OCI-M1 (cell line): Measurements from ENCODE around the gene RFC3.
"Not testable (repeated sequence)": the region's sequence is repeated elsewhere in the genome, so short reads cannot be mapped to it uniquely, and the experiment has no call there.

Experiments used
- DNase-seq: peaks from one replicate; lab custom pipeline; 2025; lab: John Stamatoyannopoulos, UW

Gene RFC3

DNA sequence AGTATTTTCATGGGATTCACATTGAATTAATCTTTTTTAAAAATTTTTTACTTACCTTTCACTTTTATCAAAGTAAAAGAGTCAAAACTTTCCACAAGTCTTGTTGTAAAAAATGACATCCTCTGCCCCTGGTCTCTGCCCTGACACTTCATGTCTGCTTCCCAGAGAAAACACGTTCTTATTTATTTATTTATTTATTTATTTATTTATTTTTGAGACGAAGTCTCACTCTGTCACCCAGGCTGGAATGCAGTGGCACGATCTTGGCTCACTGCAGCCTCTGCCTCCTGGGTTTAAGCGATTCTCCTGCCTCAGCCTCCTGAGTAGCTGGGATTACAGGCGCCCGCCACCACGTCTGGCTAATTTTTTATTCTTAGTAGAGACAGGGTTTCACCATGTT, 5.1 kb upstream of the RFC3 start:
- not testable (repeated sequence) for DNase-seq

DNA sequence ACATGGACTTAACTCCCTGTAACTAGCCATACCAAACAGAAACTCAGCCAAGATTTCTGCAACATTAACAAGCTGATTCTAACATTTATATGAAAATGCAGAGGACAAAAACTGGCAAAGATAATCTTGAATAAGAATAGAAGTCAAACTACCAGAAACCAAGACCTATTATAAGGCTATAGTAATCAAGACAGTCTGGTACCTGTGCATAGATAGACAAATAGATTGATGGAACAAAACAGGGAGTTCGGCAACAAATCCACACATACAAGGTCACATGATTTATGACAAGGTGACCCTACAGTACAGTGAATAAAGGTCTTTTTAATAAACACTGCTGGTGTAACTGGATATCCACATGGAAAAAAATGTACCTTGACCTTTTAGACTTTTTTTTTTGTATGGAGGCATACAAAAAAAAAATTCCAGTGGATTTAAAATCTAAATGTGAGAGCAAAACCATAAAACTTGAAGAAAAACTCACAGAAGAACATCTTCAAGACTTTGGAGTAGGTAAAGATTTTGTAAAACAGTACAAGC, 2.9 kb upstream of the RFC3 start:
- no peak for DNase-seq

DNA sequence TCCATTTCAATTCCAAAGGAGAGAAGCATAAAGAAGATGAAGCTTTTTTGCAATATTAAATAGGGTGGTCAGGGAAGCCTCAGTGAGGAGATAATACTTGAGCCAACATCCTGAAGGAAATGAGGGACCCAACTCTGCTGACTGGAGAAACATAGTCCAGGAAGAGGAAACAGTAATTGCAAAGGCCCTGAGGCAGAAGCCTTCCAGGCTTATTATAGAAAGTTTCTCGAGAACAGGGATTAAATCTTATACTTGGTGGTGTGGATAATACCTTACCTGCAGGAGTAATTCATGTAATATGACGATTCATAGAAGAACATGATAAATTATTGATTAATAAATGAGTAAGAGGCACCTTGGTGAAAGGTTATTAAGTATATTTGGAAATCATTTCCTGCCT, 1.0 kb upstream of the RFC3 start:
- no peak for DNase-seq

DNA sequence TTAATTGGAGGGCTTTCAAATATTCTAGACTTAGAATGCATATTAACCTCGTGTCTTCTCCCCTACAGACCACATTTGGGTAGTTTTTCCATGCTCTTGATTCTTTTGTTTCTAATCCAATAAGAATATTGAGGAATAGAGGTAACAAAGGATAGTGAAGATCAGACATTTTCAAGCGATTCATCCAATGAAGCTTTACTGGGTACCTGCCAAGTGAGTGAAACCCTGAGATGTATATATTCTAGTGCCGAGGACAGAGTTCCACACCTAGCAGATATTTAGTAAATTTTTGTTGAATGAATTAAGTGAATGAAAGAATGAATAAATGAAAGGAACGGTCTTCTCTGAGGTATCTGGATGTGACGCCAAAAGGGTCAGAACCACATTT, 442 bp upstream of the RFC3 start:
- DNase-seq: peak; percentile 50

DNA sequence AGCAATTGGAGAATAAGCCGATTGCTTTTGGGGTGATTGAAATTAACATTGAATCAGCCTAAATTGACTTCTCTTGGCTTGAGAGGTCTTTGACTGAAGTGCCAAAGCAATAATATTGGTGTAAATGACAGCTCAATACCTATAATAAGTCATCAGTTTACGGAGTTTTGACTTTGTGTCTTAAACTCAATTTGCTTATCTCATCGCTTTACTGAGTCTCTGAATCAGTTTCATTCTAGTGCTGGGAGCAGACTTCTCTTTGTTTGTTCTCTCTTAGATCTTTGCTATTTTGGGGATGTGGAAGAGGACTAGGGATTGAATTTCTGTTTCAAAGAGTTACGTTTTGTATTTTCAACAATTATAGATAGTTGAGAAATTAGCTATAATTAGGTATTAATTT, 7.1 kb downstream of the RFC3 start:
- no peak for DNase-seq

DNA sequence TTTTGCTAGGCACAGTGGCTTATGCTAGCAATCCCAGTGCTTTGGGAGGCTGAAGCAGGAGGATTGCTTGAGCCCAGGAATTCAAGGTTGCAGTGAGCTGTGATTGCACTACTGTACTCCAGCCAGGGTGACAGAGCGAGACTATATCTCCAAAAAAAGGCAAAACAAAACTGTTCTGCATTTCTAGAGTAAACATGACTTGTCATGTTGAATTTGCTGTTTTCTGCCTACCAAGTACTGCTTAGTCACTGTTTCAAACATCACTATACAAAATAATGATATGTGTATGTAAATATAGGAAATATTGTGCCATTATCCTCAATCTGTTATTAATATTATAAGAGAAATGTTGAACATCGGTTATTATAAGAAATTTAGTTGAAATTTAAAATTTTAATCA, 9.2 kb downstream of the RFC3 start:
- no peak for DNase-seq

DNA sequence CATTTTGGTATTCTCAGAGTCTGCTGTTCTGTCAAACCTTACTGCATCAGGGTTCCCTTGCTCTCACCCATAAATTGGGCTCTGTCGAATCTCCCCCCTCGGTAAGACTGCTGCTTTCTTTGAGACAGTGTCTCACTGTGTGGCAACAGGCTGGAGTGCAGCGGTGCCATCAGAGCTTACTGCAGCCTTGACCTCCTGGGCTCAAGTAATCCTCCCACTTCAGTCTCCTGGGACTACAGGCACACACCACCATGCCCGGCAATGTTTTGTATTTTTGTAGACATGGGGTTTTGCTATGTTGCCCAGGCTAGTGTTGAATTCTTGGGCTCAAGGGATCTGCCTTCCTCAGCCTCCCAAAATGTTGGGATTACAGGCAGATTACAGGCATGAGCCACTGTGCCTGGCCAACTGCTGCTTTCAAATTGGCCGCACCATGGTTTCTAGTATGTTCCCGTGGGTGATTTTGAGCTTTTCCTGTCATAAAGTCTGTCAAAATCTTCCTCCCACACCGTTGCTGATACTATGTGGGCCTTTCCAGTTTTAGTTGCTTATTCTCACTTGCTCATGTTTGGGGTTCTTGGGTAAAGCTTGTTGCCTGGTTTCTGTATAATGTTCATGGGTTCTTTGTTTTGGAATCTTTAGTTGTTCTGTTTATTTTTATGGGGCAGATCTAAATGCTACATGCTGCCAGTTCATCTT, 10.6 kb downstream of the RFC3 start:
- no peak for DNase-seq

DNA sequence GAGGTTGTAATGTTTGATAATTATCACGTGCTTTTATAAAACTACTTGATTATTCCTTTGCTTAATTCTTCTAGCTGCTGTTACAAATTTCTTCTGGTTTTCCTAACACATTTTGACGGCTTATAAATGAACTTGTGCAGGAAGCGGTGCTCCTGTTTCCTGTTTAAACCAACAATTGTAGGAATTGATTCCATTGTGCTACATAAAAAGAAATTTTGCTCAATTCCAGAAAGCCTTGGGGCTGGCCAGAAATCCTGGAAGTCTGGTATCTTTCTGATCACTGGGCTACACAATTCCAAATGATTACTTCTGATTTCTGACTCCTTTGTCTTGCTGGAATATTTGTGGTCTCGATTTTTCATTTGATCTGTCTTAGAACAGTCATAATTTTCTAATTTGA, 14.9 kb downstream of the RFC3 start:
- DNase-seq: no peak

DNA sequence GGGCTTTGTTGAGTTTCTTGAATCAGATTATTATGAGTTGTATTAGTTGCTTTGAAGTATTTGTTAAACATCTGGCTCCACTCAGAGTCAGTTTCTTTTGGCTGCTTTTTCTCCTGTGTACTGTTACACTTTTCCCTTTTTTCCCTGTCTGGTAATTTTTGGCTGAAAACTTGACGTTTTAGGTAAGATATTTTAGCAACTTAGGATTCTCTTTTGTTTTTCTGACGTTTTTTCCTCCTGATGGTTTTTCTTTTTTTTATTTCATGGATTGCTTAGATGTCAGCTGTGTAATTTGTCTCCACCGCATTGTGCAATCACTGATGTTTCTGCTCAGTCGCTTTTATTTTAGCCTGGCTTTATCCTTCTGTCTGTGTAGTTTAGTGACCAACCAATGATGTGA, 20.7 kb downstream of the RFC3 start:
- DNase-seq: no peak

DNA sequence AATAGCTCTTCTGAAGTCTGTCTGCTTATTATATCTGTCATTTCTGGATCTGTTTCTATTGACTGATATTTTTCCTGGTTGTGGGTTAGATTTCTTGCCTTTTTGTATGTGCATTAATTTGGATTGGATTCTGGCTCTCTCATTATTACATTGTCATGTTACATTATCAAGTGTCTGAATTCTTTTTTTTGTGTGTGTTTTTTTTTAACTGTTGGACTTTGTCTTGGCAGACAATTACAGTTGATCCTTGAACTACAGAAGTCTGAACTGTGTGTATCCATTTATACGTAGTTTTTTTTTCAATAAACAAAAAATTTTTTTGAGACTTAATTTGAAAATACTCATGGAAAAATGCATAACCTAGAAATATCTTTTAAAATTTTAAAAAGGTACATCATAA, 22.5 kb downstream of the RFC3 start:
- DNase-seq: no peak

DNA sequence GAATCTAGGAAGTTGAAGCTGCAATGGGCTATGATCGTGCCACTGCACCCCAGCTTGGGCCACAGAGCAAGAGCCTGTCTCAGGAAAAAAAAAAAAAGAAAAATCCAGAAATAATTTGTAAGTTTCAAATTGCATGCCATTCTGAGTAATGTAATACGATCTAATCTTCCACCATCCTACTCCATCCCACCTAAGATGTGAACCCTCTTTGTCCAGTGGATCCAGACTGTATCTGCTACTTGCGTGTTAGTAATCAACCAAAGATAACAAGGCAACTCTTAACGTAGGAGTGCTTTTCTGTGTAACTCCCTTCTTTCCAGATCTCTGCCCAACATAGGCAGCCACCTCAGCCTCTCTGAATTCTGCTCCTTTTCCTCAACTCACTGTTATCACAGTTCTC, 24.3 kb downstream of the RFC3 start:
- DNase-seq: no peak

DNA sequence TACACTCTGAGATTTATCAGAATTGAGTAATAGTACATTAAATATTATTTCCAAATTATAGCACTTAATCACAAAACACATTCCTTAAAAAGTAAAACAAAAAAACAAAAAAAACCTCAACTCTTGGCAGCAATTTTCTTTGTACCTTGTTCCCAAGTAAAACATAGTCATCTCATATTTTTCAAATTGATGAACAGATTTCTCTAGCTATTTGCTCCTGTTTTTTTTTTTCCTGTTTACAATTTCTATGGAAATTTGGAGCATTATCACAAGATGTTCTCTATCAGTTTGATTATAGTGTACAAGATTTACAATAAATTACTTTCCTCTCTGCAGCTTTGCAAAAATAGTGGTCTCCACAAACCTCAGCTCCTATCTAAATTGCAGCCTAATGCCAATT, 25.0 kb downstream of the RFC3 start:
- DNase-seq: no peak

DNA sequence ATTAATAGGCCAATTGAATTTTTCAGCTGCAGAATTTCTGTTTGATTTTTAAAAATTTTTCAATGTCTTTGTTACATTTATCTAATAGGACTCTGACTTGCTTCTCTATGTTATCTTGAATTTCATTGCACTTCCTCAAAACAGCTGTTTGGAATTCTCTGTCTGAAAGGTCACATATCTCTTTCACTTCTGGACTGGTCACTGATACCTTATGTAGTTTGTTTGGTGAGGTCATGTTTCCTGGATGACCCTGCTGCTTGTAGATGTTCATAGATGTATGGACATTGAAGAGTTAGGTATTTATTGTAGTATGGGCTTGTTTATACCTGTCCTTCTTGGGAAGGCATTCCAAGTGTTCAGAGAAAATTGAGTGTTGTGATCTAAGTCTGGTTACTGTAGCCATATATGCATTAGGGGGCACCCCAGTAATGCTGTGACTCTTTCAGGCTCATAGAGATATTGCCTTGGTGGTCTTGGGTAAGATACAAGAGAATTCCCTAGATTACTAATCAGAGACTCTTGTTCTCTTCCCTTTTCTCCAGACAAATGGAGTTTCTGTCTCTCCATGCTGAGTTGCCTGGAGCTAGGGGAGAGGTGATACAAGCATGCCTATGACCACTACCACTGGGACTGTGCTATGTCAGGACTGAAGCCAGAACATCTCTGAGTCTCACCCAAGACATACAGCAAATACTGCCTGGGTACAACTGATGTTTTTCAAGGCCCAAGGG, 27.8 kb downstream of the RFC3 start:
- peak; percentile 40 for DNase-seq

DNA sequence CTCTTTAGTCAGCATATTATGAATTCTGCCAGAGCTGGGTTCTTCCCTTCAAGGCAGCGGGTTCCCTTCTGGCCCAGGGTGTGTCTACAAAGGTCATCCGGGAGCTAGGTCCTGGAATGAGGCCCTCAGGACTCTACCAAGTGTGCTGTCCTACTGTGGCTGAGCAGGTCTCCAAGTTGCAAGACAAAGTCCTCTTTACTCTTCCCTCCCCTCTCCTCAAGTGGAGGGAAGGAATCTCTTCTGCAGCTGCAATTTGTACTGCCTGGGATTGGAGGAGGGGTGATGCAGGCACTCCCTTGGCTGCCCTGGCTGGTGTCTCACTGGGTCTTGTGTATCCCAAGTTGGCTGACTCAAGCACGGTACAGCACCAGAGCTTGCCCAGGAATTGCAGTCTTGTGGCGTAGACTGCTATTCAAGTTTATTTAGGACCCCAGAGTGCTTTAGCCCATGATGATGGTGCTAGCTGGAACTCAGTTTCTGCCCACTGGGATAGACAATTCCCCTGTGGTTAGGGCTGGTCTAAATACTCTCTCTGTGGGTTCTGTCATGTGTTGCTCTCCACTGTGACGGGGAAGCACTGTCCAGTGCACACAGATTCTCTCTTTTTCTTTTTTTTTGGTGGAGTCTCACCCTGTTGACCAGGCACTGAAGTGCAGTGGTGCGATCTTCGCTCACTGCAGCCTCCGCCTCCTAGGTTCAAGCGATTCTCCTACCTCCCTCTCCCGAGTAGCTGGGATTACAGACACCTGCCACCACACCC, 28.5 kb downstream of the RFC3 start:
- DNase-seq: no peak

DNA sequence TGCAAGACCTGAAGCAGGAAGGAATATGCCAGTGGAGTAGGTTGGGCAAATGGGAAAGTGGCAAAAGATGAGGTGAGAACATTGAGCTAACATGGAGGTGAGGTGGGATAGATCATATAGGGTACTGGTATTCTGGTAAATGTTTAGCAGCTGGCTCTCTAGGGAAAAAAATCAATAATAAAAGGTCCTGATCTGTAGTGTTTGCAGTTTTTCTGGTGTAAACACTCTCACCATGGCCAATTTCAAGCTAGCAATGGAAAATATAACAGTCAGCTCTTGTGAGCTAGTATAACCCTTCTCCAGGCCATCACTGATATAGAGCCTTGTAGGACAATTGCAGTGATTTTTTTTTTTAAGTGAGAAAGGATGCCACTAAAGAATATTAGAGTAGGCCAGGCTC, 31.3 kb downstream of the RFC3 start:
- DNase-seq: no peak

DNA sequence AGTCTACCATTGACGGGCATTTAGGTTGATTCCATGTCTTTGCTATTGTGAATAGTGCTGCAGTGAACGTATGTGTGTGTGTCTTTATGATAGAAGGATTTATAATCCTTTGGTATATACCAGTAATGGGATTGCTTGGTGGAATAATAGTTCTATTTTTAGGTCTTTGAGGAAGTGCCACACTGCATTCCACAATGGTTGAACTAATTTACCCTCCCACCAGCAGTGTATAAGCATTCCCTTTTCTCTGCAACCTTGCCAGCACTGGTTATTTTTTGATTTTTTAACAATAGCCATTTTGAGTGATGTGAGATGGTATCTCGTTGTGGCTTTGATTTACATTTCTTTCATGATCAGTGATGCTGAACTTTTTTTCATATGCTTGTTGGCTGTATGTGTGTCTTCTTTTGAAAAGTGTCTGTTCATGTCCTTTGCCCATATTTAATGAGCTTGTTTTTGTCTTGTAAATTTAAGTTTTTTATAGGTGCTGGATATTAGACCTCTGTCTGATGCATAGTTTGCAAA, 37.5 kb downstream of the RFC3 start:
- no peak for DNase-seq

DNA sequence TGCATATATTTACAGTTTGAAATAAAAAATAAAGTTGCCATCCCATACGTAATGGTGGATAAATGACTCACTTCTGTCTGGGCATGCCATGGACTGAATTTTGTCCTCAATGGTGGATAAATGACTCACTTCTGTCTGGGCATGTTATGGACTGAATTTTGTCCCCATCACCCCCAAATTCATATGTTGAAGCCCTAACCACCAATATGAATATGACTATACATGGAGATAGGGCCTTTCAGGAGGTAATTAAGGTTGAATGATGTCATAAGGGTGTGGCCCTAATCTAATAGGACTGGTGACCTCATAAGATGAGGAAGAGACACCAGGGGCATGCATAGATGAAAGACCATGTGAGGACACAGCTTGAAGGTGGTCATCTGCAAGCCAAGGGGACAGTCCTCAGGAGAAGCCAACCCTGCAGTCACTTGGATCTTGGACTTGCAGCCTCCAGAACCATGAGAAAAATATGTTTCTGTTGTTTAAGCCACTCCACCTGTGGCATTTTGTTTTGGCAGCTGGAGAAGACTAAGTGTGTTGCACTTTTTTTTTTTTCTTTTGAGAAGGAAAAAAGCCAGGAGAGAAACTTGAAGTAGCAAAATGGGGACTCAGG, 41.8 kb downstream of the RFC3 start:
- no peak for DNase-seq

DNA sequence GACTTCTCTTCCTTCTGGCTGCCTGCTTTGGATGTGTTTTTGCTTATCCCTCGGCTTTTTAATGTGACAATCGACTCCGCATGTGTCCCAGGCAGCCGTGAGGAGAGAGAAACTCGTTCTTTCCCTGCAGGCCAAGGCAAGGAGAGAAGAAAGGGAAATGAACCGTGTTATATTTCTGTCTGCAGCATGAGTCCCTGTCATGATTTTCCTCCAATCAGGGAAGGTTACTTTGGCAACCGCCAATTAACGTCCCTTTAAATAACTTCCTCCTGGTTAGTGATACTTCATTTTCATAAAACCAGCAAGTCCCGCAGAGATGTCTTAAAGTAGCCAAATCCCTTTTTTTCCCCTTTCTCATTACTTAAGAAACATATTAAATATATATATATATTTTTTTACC, 42.6 kb downstream of the RFC3 start:
- no peak for DNase-seq

DNA sequence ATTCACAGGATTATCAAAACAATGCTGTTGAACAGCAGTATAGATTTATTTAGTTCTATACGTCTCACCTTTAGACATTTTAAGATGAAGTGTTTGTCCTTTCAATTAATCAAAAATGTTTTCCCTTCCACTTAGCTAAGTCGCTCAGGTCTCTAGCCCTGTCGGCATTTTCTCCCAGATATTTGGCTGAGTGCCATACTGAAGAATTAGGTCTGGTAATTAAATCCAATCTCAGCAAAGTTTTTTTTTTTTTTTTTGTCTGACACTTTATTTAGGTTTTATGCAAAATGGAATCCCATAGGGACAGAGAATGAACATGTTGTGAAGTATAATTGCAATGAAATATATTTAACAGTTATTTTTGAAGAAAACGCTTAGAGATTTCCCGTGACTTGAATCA, 44.1 kb downstream of the RFC3 start:
- no peak for DNase-seq

DNA sequence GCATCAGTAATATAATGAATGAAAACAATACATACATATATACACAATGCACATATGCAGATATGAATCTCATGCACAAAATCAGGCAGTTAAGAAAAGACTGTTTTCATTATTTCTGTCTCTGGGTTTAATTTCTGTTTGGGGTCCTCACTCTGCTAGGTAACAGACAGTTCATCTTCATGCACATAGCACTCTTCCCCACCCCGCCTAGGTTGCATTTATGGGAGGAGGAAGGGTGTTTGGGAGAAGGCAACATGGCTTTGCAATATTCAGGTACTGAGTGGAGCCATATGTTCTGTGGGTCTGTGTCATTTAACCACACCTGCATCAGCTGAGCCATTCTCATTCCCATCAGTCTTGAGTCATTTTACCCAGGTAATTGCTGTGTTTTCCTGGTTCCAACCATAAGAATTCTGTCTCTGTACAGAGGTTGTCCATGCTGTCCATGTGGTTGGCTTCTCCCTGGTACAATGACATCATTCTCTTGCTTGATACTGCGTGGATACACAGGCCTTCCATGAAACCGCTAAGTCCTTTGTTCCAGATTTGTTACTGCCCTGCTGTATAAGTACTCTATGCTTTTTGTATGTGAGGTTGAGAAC, 45.3 kb downstream of the RFC3 start:
- no peak for DNase-seq

DNA sequence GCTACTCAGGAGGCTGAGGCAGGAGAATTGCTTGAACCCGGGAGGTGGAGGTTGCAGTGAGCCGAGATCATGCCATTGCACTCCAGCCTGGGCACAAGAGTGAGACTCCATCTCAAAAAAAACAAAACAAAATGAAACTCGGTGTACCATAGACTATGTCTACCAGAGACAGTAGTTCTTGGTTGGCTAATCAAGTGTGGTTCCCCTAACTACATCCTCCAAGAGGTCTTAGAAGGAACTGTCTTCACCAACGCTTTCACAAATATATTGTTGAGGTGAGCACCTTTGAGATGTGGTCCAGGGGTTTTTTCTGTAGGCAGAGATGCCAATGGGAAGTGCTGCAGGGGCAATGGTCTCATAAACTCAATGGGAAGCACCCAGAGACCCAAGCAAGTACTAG, 48.0 kb downstream of the RFC3 start:
- no peak for DNase-seq

DNA sequence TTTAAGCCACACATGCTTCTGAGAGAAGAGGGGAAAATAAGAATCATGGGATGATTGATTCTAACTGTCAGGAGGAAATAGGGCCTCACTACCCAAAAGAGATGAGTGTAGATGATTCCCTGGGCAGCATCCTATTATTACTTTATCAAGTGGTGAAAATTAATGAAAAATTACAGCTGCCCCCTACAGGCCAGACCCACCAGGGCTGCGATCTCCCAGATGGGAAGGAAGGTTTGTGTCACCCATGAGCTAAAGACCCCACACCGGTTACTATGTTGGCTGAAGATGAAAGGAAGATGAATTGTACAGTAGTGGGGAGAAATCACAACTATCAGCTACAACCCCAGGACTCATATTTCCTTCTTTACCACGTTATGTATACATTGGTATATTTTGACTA, 49.5 kb downstream of the RFC3 start:
- no peak for DNase-seq
